Measurements from ENCODE around the gene HLA-DOA. TPM values are rescaled to one million over a fixed set of nuclear protein-coding genes. Genes with fewer than 3 reads are reported as not detected.
A peak's percentile ranks its signal among the peaks of the same experiment; 100 is the strongest.

HLA-DOA gene
- total RNA-seq, 2 donors from 2014 or later: 2.0 to 83.3 TPM

DNA sequence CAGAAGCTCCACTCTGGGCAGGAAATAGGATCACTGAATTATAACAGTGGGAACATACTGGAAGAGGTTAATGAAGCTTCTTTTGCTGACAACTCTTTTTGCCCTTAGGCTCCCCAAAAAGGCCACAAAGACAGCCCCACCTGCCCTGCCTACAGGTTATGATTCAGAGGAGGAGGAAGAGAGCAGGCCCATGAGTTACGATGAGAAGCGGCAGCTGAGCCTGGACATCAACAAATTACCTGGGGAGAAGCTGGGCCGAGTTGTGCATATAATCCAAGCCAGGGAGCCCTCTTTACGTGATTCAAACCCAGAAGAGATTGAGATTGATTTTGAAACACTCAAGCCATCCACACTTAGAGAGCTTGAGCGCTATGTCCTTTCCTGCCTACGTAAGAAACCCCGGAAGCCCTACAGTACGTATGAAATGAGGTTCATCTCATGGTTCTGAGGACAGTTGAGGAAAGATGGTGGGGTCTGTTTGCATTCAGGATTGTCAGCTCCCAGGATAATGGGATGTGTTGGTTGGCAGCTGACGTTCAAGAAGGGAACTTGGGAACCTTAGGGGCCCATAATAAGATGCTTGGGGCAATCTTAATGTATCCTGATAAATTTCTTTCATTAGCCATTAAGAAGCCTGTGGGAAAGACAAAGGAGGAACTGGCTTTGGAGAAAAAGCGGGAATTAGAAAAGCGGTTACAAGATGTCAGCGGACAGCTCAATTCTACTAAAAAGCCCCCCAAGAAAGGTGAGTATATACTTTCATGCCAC is 29.5 kb downstream of the HLA-DOA start:
- Histone ChIP-seq H3K27ac (no peak overlapping the region), H3K36me3 (replicated peaks in 1 of 2; ENCODE audit: insufficient read depth in 1 of 2, low read depth in 2 of 2) (peaks cover 39 to 52% of the 10 kb centered on the region in 2 donors), H3K9me3 (no peaks in the 10 kb centered on the region), H3K4me1 (peaks cover 81% of the 10 kb centered on the region), H3K27me3 (no peaks in the 10 kb centered on the region), H3K4me3 (no peak overlapping the region)
- intact Hi-C loops (cut with DNase I): loop anchor here (10.0 kb wide), 1 partner anchor 95 kb away; no protein-coding TSS in a partner anchor
- ATAC-seq: no peak
- no peak for DNase-seq
- WGBS, 2 donors: 85 to 86% methylated on average over 11 to 12 of the region's 12 CpGs
- TF ChIP-seq CTCF (IDR thresholded peaks at IDR 0.05) (peak in 1 of 7 experiments; percentile 8), POLR2A (IDR thresholded peaks at IDR 0.05) (no peak)

- 34 to 56% methylated on average over 7 of the region's 7 CpGs for WGBS, 2 donors
- ATAC-seq (no peak), DNase-seq (no peak)
- intact Hi-C loops (cut with DNase I): no loop called here
- peaks cover 39 to 56% of the 10 kb centered on the region in 2 donors for H3K36me3 ChIP-seq (replicated peaks in 1 of 2; ENCODE audit: insufficient read depth in 1 of 2, low read depth in 2 of 2)
- no peaks in the 10 kb centered on the region for H3K9me3 ChIP-seq
- H3K27ac ChIP-seq: peak overlapping the region in 2 of 4 donors; percentile 5 to 20
- TF ChIP-seq CTCF (IDR thresholded peaks at IDR 0.05) (no peak), POLR2A (IDR thresholded peaks at IDR 0.05) (no peak)
- no peaks in the 10 kb centered on the region for H3K27me3 ChIP-seq
- H3K4me3 ChIP-seq: no peak overlapping the region
- H3K4me1 ChIP-seq: peaks cover 70% of the 10 kb centered on the region
These were observed 31.5 kb downstream of the HLA-DOA start for GRCh38 chr6:32977953-32978324.

- intact Hi-C loops (cut with DNase I): no loop called here
- H3K27me3 ChIP-seq: no peaks in the 10 kb centered on the region
- peaks cover 65% of the 10 kb centered on the region for H3K4me1 ChIP-seq
- ATAC-seq (no peak), DNase-seq (no peak)
- no peaks in the 10 kb centered on the region for H3K9me3 ChIP-seq
- H3K4me3 ChIP-seq: no peak overlapping the region
- TF ChIP-seq POLR2A (IDR thresholded peaks at IDR 0.05) (no peak), CTCF (IDR thresholded peaks at IDR 0.05) (no peak)
- peak overlapping the region in 2 of 4 donors; percentile 5 to 20 for H3K27ac ChIP-seq
- 44 to 51% methylated on average over 10 of the region's 10 CpGs for WGBS, 2 donors
- peaks cover 39 to 56% of the 10 kb centered on the region in 2 donors for H3K36me3 ChIP-seq (replicated peaks in 1 of 2; ENCODE audit: insufficient read depth in 1 of 2, low read depth in 2 of 2)
These were observed 32.0 kb downstream of the HLA-DOA start for GRCh38 chr6:32977272-32977952.

GRCh38 chr6:32976334-32977069 is 32.9 kb downstream of the HLA-DOA start:
- DNase-seq (no peak), ATAC-seq (no peak)
- WGBS, 2 donors: 50 to 66% methylated on average over 7 of the region's 7 CpGs
- Histone ChIP-seq H3K27me3 (no peaks in the 10 kb centered on the region), H3K4me1 (peaks cover 56% of the 10 kb centered on the region), H3K9me3 (no peaks in the 10 kb centered on the region), H3K27ac (peak overlapping the region in 1 of 4 donors; percentile 20), H3K36me3 (replicated peaks in 1 of 2; ENCODE audit: insufficient read depth in 1 of 2, low read depth in 2 of 2) (peaks cover 39 to 56% of the 10 kb centered on the region in 2 donors), H3K4me3 (no peak overlapping the region)
- intact Hi-C loops (cut with DNase I): no loop called here
- TF ChIP-seq POLR2A (IDR thresholded peaks at IDR 0.05) (no peak), CTCF (IDR thresholded peaks at IDR 0.05) (no peak)

Data from body of pancreas (tissue), 4 donors.